ENCODE data around the gene FAM20B. TPM values are rescaled to one million over a fixed set of nuclear protein-coding genes. Genes with fewer than 3 reads are reported as not detected.

Gene FAM20B
- total and polyA plus RNA-seq, 2 donors (not counting 1 experiment from before 2014, with no cell fraction given): 5.2 to 32.8 TPM

DNA sequence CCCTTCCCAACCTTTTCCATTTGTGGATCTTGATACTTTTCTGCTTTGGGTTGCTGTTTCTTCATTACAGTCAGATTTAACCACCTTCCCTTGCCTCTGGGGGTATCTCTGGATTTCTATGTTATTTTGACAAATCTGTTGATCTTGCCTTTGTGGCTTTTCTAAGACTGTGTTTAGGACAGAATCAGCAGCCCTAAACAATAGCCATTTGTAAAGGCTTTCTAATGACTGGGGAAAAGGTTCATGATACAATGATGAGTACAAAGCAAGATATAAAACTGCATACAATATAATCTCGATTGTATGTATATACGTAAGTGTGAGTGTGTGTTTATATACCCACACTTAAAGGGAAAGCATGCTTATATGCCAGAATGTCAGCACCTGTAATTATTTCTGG, 27.8 kb downstream of the FAM20B start:
- WGBS (ENCODE audit: insufficient coverage): no CpG with 5 or more reads among the region's 2 CpGs
- POLR2A ChIA-PET: no interaction called here
- intact Hi-C loops (cut with micrococcal nuclease): no loop called here
- Histone ChIP-seq H3K9ac (ENCODE audit: low read length) (no peak overlapping the region), H3K4me2 (replicated peaks; ENCODE audit: low read depth, low read length, poor library complexity, severe bottlenecking) (no peak overlapping the region), H2AFZ (ENCODE audit: insufficient read depth, low read depth, low read length, poor library complexity, severe bottlenecking) (no peak overlapping the region), H3K79me2 (ENCODE audit: control insufficient read depth, insufficient read depth, low read length) (no peaks in the 10 kb centered on the region), H3K9me3 (ENCODE audit: control extremely low read depth in 1 of 3, control insufficient read depth in 2 of 3, insufficient read depth in 1 of 3, low read length in 2 of 3) (peaks cover 0 to 2% (median 0%) of the 10 kb centered on the region in 3 donors), H3K27ac (ENCODE audit: low read length in 2 of 2) (no peak overlapping the region), H3K27me3 (replicated peaks in 1 of 4; ENCODE audit: control extremely low read depth in 1 of 4, control insufficient read depth in 3 of 4, insufficient read depth in 4 of 4, low read length in 3 of 4) (no peaks in the 10 kb centered on the region), H4K20me1 (ENCODE audit: control insufficient read depth, insufficient read depth, low read length, poor library complexity, severe bottlenecking) (no peaks in the 10 kb centered on the region), H3K4me1 (ENCODE audit: control insufficient read depth in 2 of 2, insufficient read depth in 2 of 2, low read length in 2 of 2) (no peaks in the 10 kb centered on the region), H3K4me3 (ENCODE audit: control extremely low read depth in 1 of 5, extremely low read depth in 1 of 5, insufficient read depth in 1 of 5, low read depth in 2 of 5, low read length in 4 of 5) (no peak overlapping the region), H3K36me3 (replicated peaks in 1 of 2; ENCODE audit: control extremely low read depth in 1 of 2, control insufficient read depth in 1 of 2, extremely low read depth in 1 of 2, insufficient read depth in 2 of 2, low read length in 1 of 2) (peaks cover 0 to 21% of the 10 kb centered on the region in 2 experiments)
- TF ChIP-seq, protein P1, sequence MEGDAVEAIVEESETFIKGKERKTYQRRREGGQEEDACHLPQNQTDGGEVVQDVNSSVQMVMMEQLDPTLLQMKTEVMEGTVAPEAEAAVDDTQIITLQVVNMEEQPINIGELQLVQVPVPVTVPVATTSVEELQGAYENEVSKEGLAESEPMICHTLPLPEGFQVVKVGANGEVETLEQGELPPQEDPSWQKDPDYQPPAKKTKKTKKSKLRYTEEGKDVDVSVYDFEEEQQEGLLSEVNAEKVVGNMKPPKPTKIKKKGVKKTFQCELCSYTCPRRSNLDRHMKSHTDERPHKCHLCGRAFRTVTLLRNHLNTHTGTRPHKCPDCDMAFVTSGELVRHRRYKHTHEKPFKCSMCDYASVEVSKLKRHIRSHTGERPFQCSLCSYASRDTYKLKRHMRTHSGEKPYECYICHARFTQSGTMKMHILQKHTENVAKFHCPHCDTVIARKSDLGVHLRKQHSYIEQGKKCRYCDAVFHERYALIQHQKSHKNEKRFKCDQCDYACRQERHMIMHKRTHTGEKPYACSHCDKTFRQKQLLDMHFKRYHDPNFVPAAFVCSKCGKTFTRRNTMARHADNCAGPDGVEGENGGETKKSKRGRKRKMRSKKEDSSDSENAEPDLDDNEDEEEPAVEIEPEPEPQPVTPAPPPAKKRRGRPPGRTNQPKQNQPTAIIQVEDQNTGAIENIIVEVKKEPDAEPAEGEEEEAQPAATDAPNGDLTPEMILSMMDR (IDR thresholded peaks at IDR 0.05): no peak
- TF ChIP-seq EZH2 (IDR thresholded peaks at IDR 0.05; ENCODE audit: borderline replicate concordance, insufficient read depth, low read depth, low read length, poor library complexity, severe bottlenecking): no peak
- H3K4me1 Mint-ChIP-seq: no peaks in the 10 kb centered on the region
- ATAC-seq (ENCODE audit: low read depth): no peak
- H3K27me3 Mint-ChIP-seq: no peaks in the 10 kb centered on the region
- H3K9me3 Mint-ChIP-seq (ENCODE audit: insufficient read depth): no peaks in the 10 kb centered on the region
- CTCF ChIA-PET: no interaction called here
- no peak overlapping the region for H3K27ac Mint-ChIP-seq
- no peak overlapping the region for H3K4me3 Mint-ChIP-seq
- no peak for DNase-seq

DNA sequence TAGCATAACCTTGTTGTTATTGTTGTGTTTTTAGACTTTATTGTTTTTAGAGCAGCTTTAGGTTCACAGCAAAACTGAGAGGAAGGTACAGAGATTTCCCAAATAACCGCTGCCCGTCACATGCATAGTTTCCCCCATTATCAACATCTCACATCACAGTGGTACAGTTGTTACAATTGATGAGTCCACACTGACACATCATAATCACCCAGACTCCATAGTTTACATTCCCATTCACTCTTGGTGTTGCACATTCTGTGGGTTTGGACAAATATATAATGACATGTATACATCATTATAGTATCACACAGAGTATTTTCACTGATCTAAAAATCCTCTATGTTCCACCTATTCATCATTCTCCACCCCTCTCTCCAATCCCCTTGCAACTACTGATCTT, 30.2 kb downstream of the FAM20B start:
- Histone ChIP-seq H3K79me2 (ENCODE audit: control insufficient read depth, insufficient read depth, low read length) (no peaks in the 10 kb centered on the region), H3K27ac (ENCODE audit: low read length in 2 of 2) (no peak overlapping the region), H3K4me3 (ENCODE audit: control extremely low read depth in 1 of 5, extremely low read depth in 1 of 5, insufficient read depth in 1 of 5, low read depth in 2 of 5, low read length in 4 of 5) (no peak overlapping the region), H3K9me3 (ENCODE audit: control extremely low read depth in 1 of 3, control insufficient read depth in 2 of 3, insufficient read depth in 1 of 3, low read length in 2 of 3) (peaks cover 0 to 2% (median 0%) of the 10 kb centered on the region in 3 donors), H3K4me1 (ENCODE audit: control insufficient read depth in 2 of 2, insufficient read depth in 2 of 2, low read length in 2 of 2) (no peaks in the 10 kb centered on the region), H3K4me2 (replicated peaks; ENCODE audit: low read depth, low read length, poor library complexity, severe bottlenecking) (no peak overlapping the region), H4K20me1 (ENCODE audit: control insufficient read depth, insufficient read depth, low read length, poor library complexity, severe bottlenecking) (no peaks in the 10 kb centered on the region), H3K9ac (ENCODE audit: low read length) (no peak overlapping the region), H3K36me3 (replicated peaks in 1 of 2; ENCODE audit: control extremely low read depth in 1 of 2, control insufficient read depth in 1 of 2, extremely low read depth in 1 of 2, insufficient read depth in 2 of 2, low read length in 1 of 2) (peaks cover 0 to 21% of the 10 kb centered on the region in 2 experiments), H2AFZ (ENCODE audit: insufficient read depth, low read depth, low read length, poor library complexity, severe bottlenecking) (no peak overlapping the region), H3K27me3 (replicated peaks in 1 of 4; ENCODE audit: control extremely low read depth in 1 of 4, control insufficient read depth in 3 of 4, insufficient read depth in 4 of 4, low read length in 3 of 4) (no peaks in the 10 kb centered on the region)
- POLR2A ChIA-PET: no interaction called here
- H3K27ac Mint-ChIP-seq: no peak overlapping the region
- no peak overlapping the region for H3K4me3 Mint-ChIP-seq
- H3K9me3 Mint-ChIP-seq (ENCODE audit: insufficient read depth): no peaks in the 10 kb centered on the region
- H3K4me1 Mint-ChIP-seq: no peaks in the 10 kb centered on the region
- DNase-seq (no peak), ATAC-seq (ENCODE audit: low read depth) (no peak)
- intact Hi-C loops (cut with micrococcal nuclease): no loop called here
- H3K27me3 Mint-ChIP-seq: no peaks in the 10 kb centered on the region
- TF ChIP-seq, protein P1 (IDR thresholded peaks at IDR 0.05): no peak
- TF ChIP-seq EZH2 (IDR thresholded peaks at IDR 0.05; ENCODE audit: borderline replicate concordance, insufficient read depth, low read depth, low read length, poor library complexity, severe bottlenecking): no peak
- no CpG with 5 or more reads among the region's 2 CpGs for WGBS (ENCODE audit: insufficient coverage)
- CTCF ChIA-PET: no interaction called here

All from B cell (primary cell).